HepG2 (cell line): ENCODE data around the gene VSTM5.

ENCODE experiments used
- ARNT ChIP-seq: fragments of 450-650 bp; IDR thresholded peaks from 2 replicates; pipeline ENCODE4 v1.6.1; 2017
- BHLHE40 ChIP-seq: IDR thresholded peaks from 2 replicates; pipeline ENCODE4 v1.6.1; 2011; ENCODE audit warnings: low read length, improper control_type of control experiment
- CBFB ChIP-seq: sonication (generic); formaldehyde crosslinking; IDR thresholded peaks from 2 replicates; pipeline ENCODE4 v1.4.0; 2020; ENCODE audit warnings: missing genetic modification reagents
- ERF ChIP-seq: IDR thresholded peaks from 2 replicates; pipeline ENCODE4 v1.6.1; 2018; ENCODE audit warnings: missing biosample characterization, missing genetic modification reagents
- MATR3 ChIP-seq: sonication (generic); formaldehyde crosslinking; IDR thresholded peaks from 2 replicates; pipeline ENCODE4 v1.4.0; 2020; ENCODE audit warnings: missing genetic modification reagents
- RFX5 ChIP-seq: IDR thresholded peaks from 2 replicates; pipeline ENCODE4 v1.6.1; 2011; ENCODE audit warnings: low read depth, low read length, improper control_type of control experiment
- RNF2 ChIP-seq: fragments of 450-650 bp; conservative IDR thresholded peaks from 2 replicates; pipeline ENCODE4 v1.6.1; 2016; ENCODE audit warnings: low read depth
- TBL1XR1 ChIP-seq: fragments of 150-350 bp; IDR thresholded peaks from 2 replicates; pipeline ENCODE4 v1.6.1; 2014; ENCODE audit warnings: borderline replicate concordance, low read length; ENCODE audit not compliant: partially characterized antibody
- TF ChIP-seq, protein P1 (sequence below): sonication (generic); formaldehyde crosslinking; IDR thresholded peaks from 2 replicates; pipeline ENCODE4 v1.5.0; 2020; ENCODE audit warnings: mild to moderate bottlenecking, missing genetic modification reagents, moderate library complexity
- TF ChIP-seq, protein P2 (sequence below): sonication (generic); formaldehyde crosslinking; IDR thresholded peaks from 2 replicates; pipeline ENCODE4 v1.9.0; 2021; ENCODE audit warnings: missing genetic modification reagents, borderline replicate concordance
- TF ChIP-seq, protein P3 (sequence below): IDR thresholded peaks from 2 replicates; pipeline ENCODE4 v1.6.1; 2012; ENCODE audit warnings: inconsistent platforms
- TF ChIP-seq, protein P4 (sequence below): sonication (generic); formaldehyde crosslinking; IDR thresholded peaks from 2 replicates; pipeline ENCODE4 v1.4.0; 2020; ENCODE audit warnings: missing genetic modification reagents, mild to moderate bottlenecking, borderline replicate concordance
- TF ChIP-seq, protein P5 (sequence below): sonication (generic); formaldehyde crosslinking; IDR thresholded peaks from 2 replicates; pipeline ENCODE4 v1.4.0; 2020; ENCODE audit warnings: low read depth, missing genetic modification reagents

DNA sequence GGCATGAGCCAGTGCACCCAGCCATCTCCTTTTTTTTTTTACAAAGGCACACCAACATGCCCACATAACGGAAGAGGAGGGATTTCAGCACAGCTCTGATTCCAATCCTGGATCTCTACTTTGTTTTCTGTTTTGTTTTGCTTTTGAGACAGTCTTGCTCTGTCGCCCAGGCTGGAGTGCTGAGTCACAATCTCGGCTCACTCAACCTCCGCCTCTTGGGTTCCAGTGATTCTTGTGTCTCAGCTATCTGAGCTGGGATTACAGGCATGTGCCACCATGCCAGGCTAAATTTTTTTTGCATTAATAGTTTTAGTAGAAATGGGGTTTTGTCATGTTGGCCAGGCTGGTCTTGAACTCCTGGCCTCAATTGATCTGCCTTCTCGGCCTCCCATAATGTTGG is 28.1 kb downstream of the VSTM5 start:
- TF ChIP-seq, protein P1, sequence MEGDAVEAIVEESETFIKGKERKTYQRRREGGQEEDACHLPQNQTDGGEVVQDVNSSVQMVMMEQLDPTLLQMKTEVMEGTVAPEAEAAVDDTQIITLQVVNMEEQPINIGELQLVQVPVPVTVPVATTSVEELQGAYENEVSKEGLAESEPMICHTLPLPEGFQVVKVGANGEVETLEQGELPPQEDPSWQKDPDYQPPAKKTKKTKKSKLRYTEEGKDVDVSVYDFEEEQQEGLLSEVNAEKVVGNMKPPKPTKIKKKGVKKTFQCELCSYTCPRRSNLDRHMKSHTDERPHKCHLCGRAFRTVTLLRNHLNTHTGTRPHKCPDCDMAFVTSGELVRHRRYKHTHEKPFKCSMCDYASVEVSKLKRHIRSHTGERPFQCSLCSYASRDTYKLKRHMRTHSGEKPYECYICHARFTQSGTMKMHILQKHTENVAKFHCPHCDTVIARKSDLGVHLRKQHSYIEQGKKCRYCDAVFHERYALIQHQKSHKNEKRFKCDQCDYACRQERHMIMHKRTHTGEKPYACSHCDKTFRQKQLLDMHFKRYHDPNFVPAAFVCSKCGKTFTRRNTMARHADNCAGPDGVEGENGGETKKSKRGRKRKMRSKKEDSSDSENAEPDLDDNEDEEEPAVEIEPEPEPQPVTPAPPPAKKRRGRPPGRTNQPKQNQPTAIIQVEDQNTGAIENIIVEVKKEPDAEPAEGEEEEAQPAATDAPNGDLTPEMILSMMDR: no peak
- TF ChIP-seq ERF (CRISPR knock-in tag) (no peak), BHLHE40 (no peak), TBL1XR1 (no peak), CBFB (CRISPR knock-in tag) (no peak), ARNT (no peak), MATR3 (CRISPR knock-in tag) (no peak), RFX5 (no peak), RNF2 (no peak)
- TF ChIP-seq, protein P2, sequence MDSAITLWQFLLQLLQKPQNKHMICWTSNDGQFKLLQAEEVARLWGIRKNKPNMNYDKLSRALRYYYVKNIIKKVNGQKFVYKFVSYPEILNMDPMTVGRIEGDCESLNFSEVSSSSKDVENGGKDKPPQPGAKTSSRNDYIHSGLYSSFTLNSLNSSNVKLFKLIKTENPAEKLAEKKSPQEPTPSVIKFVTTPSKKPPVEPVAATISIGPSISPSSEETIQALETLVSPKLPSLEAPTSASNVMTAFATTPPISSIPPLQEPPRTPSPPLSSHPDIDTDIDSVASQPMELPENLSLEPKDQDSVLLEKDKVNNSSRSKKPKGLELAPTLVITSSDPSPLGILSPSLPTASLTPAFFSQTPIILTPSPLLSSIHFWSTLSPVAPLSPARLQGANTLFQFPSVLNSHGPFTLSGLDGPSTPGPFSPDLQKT (CRISPR knock-in tag): no peak
- TF ChIP-seq, protein P3, sequence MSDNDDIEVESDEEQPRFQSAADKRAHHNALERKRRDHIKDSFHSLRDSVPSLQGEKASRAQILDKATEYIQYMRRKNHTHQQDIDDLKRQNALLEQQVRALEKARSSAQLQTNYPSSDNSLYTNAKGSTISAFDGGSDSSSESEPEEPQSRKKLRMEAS: no peak
- TF ChIP-seq, protein P4, sequence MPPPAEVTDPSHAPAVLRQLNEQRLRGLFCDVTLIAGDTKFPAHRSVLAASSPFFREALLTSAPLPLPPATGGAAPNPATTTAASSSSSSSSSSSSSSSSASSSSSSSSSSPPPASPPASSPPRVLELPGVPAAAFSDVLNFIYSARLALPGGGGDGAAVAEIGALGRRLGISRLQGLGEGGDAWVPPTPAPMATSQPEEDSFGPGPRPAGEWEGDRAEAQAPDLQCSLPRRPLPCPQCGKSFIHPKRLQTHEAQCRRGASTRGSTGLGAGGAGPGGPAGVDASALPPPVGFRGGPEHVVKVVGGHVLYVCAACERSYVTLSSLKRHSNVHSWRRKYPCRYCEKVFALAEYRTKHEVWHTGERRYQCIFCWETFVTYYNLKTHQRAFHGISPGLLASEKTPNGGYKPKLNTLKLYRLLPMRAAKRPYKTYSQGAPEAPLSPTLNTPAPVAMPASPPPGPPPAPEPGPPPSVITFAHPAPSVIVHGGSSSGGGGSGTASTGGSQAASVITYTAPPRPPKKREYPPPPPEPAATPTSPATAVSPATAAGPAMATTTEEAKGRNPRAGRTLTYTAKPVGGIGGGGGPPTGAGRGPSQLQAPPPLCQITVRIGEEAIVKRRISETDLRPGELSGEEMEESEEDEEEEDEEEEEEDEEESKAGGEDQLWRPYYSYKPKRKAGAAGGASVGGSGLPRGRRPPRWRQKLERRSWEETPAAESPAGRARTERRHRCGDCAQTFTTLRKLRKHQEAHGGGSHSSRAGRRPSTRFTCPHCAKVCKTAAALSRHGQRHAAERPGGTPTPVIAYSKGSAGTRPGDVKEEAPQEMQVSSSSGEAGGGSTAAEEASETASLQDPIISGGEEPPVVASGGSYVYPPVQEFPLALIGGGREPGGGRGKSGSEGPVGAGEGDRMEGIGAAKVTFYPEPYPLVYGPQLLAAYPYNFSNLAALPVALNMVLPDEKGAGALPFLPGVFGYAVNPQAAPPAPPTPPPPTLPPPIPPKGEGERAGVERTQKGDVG (CRISPR knock-in tag): no peak
- TF ChIP-seq, protein P5, sequence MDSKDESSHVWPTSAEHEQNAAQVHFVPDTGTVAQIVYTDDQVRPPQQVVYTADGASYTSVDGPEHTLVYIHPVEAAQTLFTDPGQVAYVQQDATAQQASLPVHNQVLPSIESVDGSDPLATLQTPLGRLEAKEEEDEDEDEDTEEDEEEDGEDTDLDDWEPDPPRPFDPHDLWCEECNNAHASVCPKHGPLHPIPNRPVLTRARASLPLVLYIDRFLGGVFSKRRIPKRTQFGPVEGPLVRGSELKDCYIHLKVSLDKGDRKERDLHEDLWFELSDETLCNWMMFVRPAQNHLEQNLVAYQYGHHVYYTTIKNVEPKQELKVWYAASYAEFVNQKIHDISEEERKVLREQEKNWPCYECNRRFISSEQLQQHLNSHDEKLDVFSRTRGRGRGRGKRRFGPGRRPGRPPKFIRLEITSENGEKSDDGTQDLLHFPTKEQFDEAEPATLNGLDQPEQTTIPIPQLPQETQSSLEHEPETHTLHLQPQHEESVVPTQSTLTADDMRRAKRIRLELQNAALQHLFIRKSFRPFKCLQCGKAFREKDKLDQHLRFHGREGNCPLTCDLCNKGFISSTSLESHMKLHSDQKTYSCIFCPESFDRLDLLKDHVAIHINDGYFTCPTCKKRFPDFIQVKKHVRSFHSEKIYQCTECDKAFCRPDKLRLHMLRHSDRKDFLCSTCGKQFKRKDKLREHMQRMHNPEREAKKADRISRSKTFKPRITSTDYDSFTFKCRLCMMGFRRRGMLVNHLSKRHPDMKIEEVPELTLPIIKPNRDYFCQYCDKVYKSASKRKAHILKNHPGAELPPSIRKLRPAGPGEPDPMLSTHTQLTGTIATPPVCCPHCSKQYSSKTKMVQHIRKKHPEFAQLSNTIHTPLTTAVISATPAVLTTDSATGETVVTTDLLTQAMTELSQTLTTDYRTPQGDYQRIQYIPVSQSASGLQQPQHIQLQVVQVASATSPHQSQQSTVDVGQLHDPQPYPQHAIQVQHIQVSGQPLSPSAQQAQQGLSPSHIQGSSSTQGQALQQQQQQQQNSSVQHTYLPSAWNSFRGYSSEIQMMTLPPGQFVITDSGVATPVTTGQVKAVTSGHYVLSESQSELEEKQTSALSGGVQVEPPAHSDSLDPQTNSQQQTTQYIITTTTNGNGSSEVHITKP (CRISPR knock-in tag): no peak
